Nephron progenitor cell (in vitro differentiated cells): Measurements from ENCODE around the gene NDOR1.

Source experiments
- DNase-seq: peaks from one replicate; pipeline ENCODE4 v3.0.0; 2021
- H3K27ac Mint-ChIP-seq: 2 replicates; pipeline ENCODE4 v1.8.0; 2021; ENCODE audit warnings: mild to moderate bottlenecking, moderate library complexity, mixed read lengths
- H3K27me3 Mint-ChIP-seq: 2 replicates; pipeline ENCODE4 v1.8.0; 2021; ENCODE audit warnings: mild to moderate bottlenecking, low read depth, mixed read lengths; ENCODE audit not compliant: poor library complexity
- H3K36me3 Mint-ChIP-seq: 2 replicates; pipeline ENCODE4 v1.8.0; 2021; ENCODE audit warnings: low read depth, mixed read lengths
- H3K4me1 Mint-ChIP-seq: 2 replicates; pipeline ENCODE4 v1.8.0; 2021; ENCODE audit warnings: mixed read lengths
- H3K4me3 Mint-ChIP-seq: 2 replicates; pipeline ENCODE4 v1.8.0; 2021; ENCODE audit warnings: mild to moderate bottlenecking, moderate library complexity, mixed read lengths
- H3K9me3 Mint-ChIP-seq: 2 replicates; pipeline ENCODE4 v1.8.0; 2021; ENCODE audit warnings: mild to moderate bottlenecking, moderate library complexity, mixed read lengths
- TF ChIP-seq, protein P1 (sequence below): fragments of 200-600 bp; sonication (generic); IDR thresholded peaks from 2 replicates; pipeline ENCODE4 v1.5.0; 2021; ENCODE audit warnings: antibody characterized with exemption

Gene NDOR1

DNA sequence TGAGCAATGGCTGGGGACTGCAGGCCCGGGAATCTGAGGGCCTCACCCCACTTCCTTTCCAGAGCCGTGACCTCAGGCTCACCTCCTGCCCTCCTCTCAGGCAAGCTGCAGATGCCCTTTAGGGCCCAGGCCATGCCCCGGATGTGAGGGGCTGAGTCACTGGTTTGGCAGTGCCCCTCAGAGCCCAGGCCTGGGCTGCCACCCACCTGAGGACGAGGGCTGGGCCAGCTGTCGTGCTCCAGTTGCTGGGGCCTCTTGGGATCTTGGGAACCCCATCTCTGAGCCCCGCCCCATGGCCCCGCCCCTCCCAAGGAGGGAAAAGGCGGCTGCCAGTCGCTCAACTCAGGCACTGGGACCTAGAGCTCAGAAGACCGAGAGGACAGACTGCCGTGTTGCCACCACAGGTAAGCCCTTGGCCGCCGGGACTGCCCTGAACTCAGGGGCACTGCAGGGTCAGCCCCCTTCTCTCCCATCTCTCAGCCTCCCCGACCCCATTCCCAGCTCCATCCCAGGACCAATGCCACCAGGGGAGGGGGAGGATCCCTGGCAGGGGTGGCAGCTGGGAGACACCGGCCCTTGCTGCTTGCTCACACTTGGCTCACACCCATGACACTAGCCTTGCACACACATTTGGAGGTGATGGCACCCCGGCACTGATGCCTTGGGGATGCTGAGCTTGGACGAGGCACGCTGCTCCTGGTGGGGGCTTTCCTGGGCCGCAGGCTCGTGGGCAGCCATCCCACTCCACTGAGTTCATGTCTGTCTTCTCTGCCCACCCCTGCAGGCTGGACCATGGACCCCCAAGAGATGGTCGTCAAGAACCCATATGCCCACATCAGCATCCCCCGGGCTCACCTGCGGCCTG lies 19.6 kb downstream of the NDOR1 start, which contains the start of gene CYSRT1:
TSS of gene CYSRT1 (plus strand) at position 345 of the 865 bp plus-strand sequence. CDS start at position 793, 448 bp downstream.
- TF ChIP-seq, protein P1, sequence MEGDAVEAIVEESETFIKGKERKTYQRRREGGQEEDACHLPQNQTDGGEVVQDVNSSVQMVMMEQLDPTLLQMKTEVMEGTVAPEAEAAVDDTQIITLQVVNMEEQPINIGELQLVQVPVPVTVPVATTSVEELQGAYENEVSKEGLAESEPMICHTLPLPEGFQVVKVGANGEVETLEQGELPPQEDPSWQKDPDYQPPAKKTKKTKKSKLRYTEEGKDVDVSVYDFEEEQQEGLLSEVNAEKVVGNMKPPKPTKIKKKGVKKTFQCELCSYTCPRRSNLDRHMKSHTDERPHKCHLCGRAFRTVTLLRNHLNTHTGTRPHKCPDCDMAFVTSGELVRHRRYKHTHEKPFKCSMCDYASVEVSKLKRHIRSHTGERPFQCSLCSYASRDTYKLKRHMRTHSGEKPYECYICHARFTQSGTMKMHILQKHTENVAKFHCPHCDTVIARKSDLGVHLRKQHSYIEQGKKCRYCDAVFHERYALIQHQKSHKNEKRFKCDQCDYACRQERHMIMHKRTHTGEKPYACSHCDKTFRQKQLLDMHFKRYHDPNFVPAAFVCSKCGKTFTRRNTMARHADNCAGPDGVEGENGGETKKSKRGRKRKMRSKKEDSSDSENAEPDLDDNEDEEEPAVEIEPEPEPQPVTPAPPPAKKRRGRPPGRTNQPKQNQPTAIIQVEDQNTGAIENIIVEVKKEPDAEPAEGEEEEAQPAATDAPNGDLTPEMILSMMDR, result no peak
- H3K9me3 Mint-ChIP-seq, result no peaks in the 10 kb centered on the region
- peaks cover 4% of the 10 kb centered on the region for H3K27me3 Mint-ChIP-seq
- H3K4me1 Mint-ChIP-seq, result peaks cover 14% of the 10 kb centered on the region
- peak within 1 kb of the TSS; percentile 75 for H3K4me3 Mint-ChIP-seq
- no peaks in the 10 kb centered on the region for H3K36me3 Mint-ChIP-seq
- DNase-seq, result no peak
- no peak within 1 kb of the TSS for H3K27ac Mint-ChIP-seq

- no peaks in the 10 kb centered on the region for H3K9me3 Mint-ChIP-seq
- TF ChIP-seq, protein P1, result no peak
- H3K27ac Mint-ChIP-seq, result no peak overlapping the region
- H3K36me3 Mint-ChIP-seq, result no peaks in the 10 kb centered on the region
- DNase-seq, result no peak
- peaks cover 14% of the 10 kb centered on the region for H3K4me1 Mint-ChIP-seq
- H3K4me3 Mint-ChIP-seq, result no peak overlapping the region
- peaks cover 4% of the 10 kb centered on the region for H3K27me3 Mint-ChIP-seq
These were observed 20.3 kb downstream of the NDOR1 start for GRCh38 chr9:137225699-137226331.

- H3K4me3 Mint-ChIP-seq, result no peak overlapping the region
- TF ChIP-seq, protein P1, result no peak
- H3K27ac Mint-ChIP-seq, result no peak overlapping the region
- peaks cover 4% of the 10 kb centered on the region for H3K27me3 Mint-ChIP-seq
- H3K9me3 Mint-ChIP-seq, result no peaks in the 10 kb centered on the region
- H3K4me1 Mint-ChIP-seq, result peaks cover 14% of the 10 kb centered on the region
- DNase-seq, result no peak
- H3K36me3 Mint-ChIP-seq, result no peaks in the 10 kb centered on the region
These were observed 21.0 kb downstream of the NDOR1 start for GRCh38 chr9:137226338-137227053.

DNA sequence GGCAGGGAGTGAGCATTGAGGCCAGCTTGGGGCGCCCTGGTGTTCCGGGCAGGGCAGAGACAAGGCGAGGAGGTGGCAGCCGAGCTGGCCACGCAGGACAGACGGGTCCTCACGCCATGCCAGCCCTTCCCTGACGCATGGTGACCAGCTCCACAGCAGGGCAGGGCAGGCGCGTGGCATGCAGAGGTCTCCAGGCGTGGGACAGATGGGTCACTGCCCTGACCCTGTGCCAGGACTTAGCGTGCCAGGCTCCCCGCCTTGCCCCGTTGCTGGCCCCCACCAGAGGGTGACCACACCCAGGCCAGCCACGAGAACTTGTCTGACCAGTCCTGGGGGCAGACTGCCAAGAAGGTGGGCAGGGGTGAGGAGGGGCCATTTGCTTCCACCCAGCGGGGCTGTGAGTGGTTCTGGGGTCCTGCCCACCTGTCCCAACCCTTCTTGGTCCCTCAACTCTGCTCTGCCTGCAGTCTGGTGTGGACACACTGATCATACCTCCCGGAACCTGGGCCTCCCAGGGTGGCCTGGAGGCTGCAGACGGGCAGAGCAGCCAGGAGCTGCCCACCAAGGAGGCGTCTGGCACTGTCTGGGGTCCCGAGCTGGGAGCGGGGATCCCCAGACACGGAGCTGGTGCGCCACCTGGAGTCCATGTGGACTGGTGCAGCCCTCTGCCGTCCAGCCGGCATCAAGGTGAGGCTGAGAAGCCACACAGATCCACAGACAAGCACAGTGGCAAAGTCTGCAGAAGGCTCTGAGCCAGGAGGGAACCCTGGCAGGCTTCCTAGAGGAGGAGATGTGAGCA lies 21.8 kb downstream of the NDOR1 start, which contains the start of gene RNF224:
TSS of gene RNF224 (plus strand) at position 449 of the 799 bp plus-strand sequence. CDS start 834 bp downstream, outside the sequence.
- no peaks in the 10 kb centered on the region for H3K36me3 Mint-ChIP-seq
- H3K4me1 Mint-ChIP-seq, result peaks cover 14% of the 10 kb centered on the region
- TF ChIP-seq, protein P1, result peak; percentile 83
- no peak within 1 kb of the TSS for H3K27ac Mint-ChIP-seq
- peak within 1 kb of the TSS; percentile 46 for H3K4me3 Mint-ChIP-seq
- H3K27me3 Mint-ChIP-seq, result peaks cover 4% of the 10 kb centered on the region
- no peaks in the 10 kb centered on the region for H3K9me3 Mint-ChIP-seq
- DNase-seq, result peak; percentile 89

GRCh38 chr9:137227853-137228505 lies 22.5 kb downstream of the NDOR1 start:
- Mint-ChIP-seq H3K27me3 (peaks cover under 1% of the 10 kb centered on the region), H3K4me3 (peak overlapping the region; percentile 46)

More at GRCh38 chr9:137227853-137228505, 22.5 kb downstream of the NDOR1 start:
- TF ChIP-seq, protein P1, result no peak
- DNase-seq, result no peak
- H3K36me3 Mint-ChIP-seq, result no peaks in the 10 kb centered on the region
- peaks cover 14% of the 10 kb centered on the region for H3K4me1 Mint-ChIP-seq
- no peak overlapping the region for H3K27ac Mint-ChIP-seq
- no peaks in the 10 kb centered on the region for H3K9me3 Mint-ChIP-seq
